ENCODE results near the gene BLM. TPM values are rescaled to one million over a fixed set of nuclear protein-coding genes. Genes with fewer than 3 reads are reported as not detected.

BLM gene
- polyA plus RNA-seq, 2 of the 4 experiments (the other 2 are of a cell fraction), result 10.5 to 15.2 TPM

- TF ChIP-seq, protein P1, sequence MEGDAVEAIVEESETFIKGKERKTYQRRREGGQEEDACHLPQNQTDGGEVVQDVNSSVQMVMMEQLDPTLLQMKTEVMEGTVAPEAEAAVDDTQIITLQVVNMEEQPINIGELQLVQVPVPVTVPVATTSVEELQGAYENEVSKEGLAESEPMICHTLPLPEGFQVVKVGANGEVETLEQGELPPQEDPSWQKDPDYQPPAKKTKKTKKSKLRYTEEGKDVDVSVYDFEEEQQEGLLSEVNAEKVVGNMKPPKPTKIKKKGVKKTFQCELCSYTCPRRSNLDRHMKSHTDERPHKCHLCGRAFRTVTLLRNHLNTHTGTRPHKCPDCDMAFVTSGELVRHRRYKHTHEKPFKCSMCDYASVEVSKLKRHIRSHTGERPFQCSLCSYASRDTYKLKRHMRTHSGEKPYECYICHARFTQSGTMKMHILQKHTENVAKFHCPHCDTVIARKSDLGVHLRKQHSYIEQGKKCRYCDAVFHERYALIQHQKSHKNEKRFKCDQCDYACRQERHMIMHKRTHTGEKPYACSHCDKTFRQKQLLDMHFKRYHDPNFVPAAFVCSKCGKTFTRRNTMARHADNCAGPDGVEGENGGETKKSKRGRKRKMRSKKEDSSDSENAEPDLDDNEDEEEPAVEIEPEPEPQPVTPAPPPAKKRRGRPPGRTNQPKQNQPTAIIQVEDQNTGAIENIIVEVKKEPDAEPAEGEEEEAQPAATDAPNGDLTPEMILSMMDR (IDR thresholded peaks at IDR 0.05), result no peak
Measured at GRCh38 chr15:90839187-90840071, 122.3 kb downstream of the BLM start (continued).

GRCh38 chr15:90840157-90840855 lies 123.2 kb downstream of the BLM start:
- ATAC-seq (no peak), FAIRE-seq (no peak), DNase-seq (ENCODE audit: low read depth in 1 of 2, low spot score in 1 of 2) (no peak)
- Histone ChIP-seq H3K27ac (no peak overlapping the region), H3K4me3 (no peak overlapping the region), H3K9me3 (no peaks in the 10 kb centered on the region), H3K4me1 (peaks cover 17% of the 10 kb centered on the region), H3K4me2 (no peak overlapping the region)
- ChIA-PET CTCF (interaction anchor here (1.0 to 5.5 kb wide), 4 partner anchors 11 to 91 kb away, joined by 3 to 29 read pairs (median 6); partner anchors contain the start of gene FES), POLR2A (no interaction called here)
- TF ChIP-seq E2F6 (IDR thresholded peaks at IDR 0.05; ENCODE audit: borderline replicate concordance, low read depth) (no peak), HOXB13 (CRISPR knock-in tag; IDR thresholded peaks at IDR 0.05; ENCODE audit: low read depth) (no peak), RNF2 (IDR thresholded peaks at IDR 0.05; ENCODE audit: borderline replicate concordance, low read depth) (no peak), EP300 (IDR thresholded peaks at IDR 0.05) (no peak), HOXB5 (CRISPR knock-in tag; IDR thresholded peaks at IDR 0.05) (no peak)
- TF ChIP-seq, protein P1 (IDR thresholded peaks at IDR 0.05), result no peak
- 94% methylated on average over 18 of the region's 18 CpGs for WGBS (ENCODE audit: missing lambda C conversion rate)

DNA sequence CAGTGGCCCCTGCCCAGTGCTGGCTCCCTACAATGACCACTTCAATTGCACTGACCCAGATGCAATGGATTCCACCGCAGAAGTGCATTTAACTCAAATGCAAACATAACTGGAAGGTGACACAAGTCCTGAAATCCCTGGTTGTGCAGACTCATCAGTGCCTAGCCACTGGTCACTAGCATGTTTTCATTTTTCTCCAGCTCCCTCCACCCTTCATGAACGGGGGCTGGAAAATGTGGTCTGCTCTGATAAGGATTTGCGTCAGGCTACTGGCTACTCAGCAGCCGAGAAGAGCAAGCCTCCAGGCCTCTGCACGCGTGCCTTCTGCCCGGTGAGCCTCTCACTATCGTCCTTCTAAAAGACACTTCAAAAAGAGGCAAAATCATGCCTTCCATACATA lies 123.8 kb downstream of the BLM start:
- H3K9me3 ChIP-seq, result no peaks in the 10 kb centered on the region
- DNase-seq (ENCODE audit: low read depth in 1 of 2, low spot score in 1 of 2), result no peak
- no peak for FAIRE-seq
- TF ChIP-seq FOSB (CRISPR knock-in tag; IDR thresholded peaks at IDR 0.05) (no peak), ZSCAN20 (CRISPR knock-in tag; IDR thresholded peaks at IDR 0.05) (no peak), MAZ (IDR thresholded peaks at IDR 0.05; ENCODE audit: borderline replicate concordance, low read depth, low read length) (no peak), CEBPB (IDR thresholded peaks at IDR 0.05) (no peak), CBX2 (IDR thresholded peaks at IDR 0.05; ENCODE audit: borderline replicate concordance, low read depth) (no peak), EP300 (IDR thresholded peaks at IDR 0.05) (no peak), TP53 (CRISPR knock-in tag; IDR thresholded peaks at IDR 0.05) (no peak), TFCP2L1 (CRISPR knock-in tag; IDR thresholded peaks at IDR 0.05) (no peak), HEYL (CRISPR knock-in tag; IDR thresholded peaks at IDR 0.05) (no peak), EHMT2 (IDR thresholded peaks at IDR 0.05; ENCODE audit: low read depth) (no peak)
- TF ChIP-seq, protein P2, sequence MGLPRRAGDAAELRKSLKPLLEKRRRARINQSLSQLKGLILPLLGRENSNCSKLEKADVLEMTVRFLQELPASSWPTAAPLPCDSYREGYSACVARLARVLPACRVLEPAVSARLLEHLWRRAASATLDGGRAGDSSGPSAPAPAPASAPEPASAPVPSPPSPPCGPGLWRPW (IDR thresholded peaks at IDR 0.05), result no peak
- H3K4me2 ChIP-seq, result no peak overlapping the region
- WGBS (ENCODE audit: missing lambda C conversion rate), result 91% methylated on average over 8 of the region's 8 CpGs
- CTCF ChIA-PET, result interaction anchor here (1.0 to 5.5 kb wide), 3 partner anchors 11 to 44 kb away, joined by 3 to 29 read pairs (median 8); partner anchors contain the start of gene FES
- POLR2A ChIA-PET, result no interaction called here
- no peak overlapping the region for H3K4me3 ChIP-seq
- H3K4me1 ChIP-seq, result peaks cover 21% of the 10 kb centered on the region
- no peak for ATAC-seq
- H3K27ac ChIP-seq, result no peak overlapping the region
